ENCODE measurements around the gene XPR1.

DNA sequence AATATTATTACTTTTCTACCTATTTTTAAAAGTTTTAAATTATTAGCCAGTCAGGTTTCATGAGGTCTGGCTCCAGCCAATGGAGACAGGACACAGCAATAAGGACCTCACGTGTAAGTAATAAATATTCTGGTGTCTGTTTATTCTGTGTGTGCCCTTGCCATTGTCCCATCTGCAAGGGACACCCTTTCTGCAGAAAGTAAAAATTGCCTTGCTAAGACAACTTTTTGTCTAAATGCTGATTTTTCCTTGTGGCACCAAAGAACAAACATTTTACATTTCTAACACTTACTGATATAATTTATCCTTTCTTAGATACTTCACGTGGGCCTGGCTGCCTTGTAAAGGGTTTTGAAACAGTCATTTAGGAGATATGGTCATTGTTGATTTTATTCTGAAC lies 43.7 kb upstream of the XPR1 start:
- TF ChIP-seq CTCF (conservative IDR thresholded peaks at IDR 0.05; ENCODE audit: low read length) (no peak), EZH2phosphoT487 (IDR thresholded peaks at IDR 0.05; ENCODE audit: borderline replicate concordance) (no peak)

All from Loucy (cell line).